Measurements from ENCODE around the gene CTBS.

The CTBS gene

DNA sequence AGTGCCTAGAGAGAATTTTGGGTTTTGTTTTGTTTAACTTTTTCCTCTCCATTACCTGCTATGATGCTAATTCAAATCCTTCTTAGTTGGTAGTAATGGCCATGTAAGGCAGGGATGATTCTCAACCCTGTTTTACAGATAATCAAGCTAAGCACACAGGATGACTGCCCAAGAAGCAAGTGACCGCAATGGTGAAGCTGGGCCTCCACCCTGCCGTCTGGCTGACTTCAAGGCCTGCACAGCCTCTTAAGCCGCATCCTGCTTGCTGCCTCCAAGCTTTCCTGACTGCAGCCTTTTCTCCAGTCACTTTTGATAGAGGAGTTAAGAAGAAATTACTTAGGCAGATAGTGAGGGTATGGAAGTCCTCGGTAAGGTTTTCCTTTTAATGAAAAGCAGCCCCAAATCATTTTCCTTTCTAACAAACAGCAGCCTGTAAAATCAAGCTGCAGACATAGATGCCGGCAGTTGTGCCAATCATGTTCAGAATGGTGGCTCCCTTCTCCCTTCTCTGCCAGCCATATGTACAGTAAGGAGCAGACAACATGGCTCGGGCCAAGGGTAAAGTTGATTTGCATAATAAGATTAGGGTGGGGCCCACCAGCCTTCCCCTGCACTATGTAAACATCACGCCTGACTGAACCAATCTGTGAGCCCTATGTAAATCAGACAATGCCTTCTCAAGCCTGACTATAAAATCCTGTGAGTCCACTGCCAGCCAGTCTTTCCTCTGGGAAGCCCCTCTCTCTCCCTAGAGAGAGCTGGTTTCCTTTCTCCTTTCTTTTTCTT is 8.8 kb upstream of the CTBS start (continued):
- TF ChIP-seq ZSCAN16 (tag by site-specific recombination; IDR thresholded peaks at IDR 0.05): no peak
- TF ChIP-seq, protein P1, sequence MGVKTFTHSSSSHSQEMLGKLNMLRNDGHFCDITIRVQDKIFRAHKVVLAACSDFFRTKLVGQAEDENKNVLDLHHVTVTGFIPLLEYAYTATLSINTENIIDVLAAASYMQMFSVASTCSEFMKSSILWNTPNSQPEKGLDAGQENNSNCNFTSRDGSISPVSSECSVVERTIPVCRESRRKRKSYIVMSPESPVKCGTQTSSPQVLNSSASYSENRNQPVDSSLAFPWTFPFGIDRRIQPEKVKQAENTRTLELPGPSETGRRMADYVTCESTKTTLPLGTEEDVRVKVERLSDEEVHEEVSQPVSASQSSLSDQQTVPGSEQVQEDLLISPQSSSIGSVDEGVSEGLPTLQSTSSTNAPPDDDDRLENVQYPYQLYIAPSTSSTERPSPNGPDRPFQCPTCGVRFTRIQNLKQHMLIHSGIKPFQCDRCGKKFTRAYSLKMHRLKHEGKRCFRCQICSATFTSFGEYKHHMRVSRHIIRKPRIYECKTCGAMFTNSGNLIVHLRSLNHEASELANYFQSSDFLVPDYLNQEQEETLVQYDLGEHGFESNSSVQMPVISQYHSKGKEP (tag by site-specific recombination; IDR thresholded peaks at IDR 0.05): peak; percentile 75; the same call in 1 of the 2 replicates
- TF ChIP-seq GLIS2 (tag by site-specific recombination; IDR thresholded peaks at IDR 0.05): peak; percentile 51
- no peak for TF ChIP-seq ZSCAN23 (tag by site-specific recombination; IDR thresholded peaks at IDR 0.05)
- 0 out of 2 replicates have a peak, but pooled peaks have one; percentile 43 for TF ChIP-seq ZNF596 (tag by site-specific recombination; IDR thresholded peaks at IDR 0.05)
- 0 out of 2 replicates have a peak, but pooled peaks have one; percentile 28 for TF ChIP-seq YY1 (tag by site-specific recombination; IDR thresholded peaks at IDR 0.05)

DNA sequence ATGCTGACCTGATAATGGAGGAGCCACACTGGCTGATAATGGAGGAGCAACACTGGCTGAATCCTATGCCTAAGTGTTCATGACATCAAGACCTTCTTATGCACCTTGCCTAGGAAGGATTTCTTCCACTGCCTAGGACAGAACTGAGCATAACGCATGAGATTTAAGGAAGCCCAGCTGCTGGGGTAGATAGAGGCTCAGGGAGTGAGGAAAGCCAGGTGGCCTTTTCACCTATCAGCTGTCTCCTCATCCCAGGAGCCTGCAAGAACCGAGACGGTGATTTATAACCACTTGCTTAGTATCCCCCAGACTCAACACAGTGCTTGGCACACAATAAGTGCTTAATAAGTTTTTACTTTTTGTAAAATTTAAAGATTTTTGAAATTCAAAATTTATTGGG is 7.4 kb upstream of the CTBS start:
- TF ChIP-seq, protein P2, sequence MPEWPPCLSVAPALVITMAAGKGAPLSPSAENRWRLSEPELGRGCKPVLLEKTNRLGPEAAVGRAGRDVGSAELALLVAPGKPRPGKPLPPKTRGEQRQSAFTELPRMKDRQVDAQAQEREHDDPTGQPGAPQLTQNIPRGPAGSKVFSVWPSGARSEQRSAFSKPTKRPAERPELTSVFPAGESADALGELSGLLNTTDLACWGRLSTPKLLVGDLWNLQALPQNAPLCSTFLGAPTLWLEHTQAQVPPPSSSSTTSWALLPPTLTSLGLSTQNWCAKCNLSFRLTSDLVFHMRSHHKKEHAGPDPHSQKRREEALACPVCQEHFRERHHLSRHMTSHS (tag by site-specific recombination; IDR thresholded peaks at IDR 0.05): no peak
- no peak for TF ChIP-seq ZNF391 (tag by site-specific recombination; IDR thresholded peaks at IDR 0.05; ENCODE audit: borderline replicate concordance, low read depth)
- no peak for TF ChIP-seq ZNF140 (tag by site-specific recombination; IDR thresholded peaks at IDR 0.05)
- no peak for TF ChIP-seq SCRT2 (tag by site-specific recombination; IDR thresholded peaks at IDR 0.05)
- TF ChIP-seq, protein P3, sequence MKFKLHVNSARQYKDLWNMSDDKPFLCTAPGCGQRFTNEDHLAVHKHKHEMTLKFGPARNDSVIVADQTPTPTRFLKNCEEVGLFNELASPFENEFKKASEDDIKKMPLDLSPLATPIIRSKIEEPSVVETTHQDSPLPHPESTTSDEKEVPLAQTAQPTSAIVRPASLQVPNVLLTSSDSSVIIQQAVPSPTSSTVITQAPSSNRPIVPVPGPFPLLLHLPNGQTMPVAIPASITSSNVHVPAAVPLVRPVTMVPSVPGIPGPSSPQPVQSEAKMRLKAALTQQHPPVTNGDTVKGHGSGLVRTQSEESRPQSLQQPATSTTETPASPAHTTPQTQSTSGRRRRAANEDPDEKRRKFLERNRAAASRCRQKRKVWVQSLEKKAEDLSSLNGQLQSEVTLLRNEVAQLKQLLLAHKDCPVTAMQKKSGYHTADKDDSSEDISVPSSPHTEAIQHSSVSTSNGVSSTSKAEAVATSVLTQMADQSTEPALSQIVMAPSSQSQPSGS (tag by site-specific recombination; IDR thresholded peaks at IDR 0.05; ENCODE audit: low read depth): no peak
- TF ChIP-seq ZNF366 (tag by site-specific recombination; conservative IDR thresholded peaks at IDR 0.05): no peak
- TF ChIP-seq ZNF248 (tag by site-specific recombination; IDR thresholded peaks at IDR 0.05): no peak
- TF ChIP-seq ZSCAN30 (tag by site-specific recombination; IDR thresholded peaks at IDR 0.05): no peak
- TF ChIP-seq ZNF311 (tag by site-specific recombination; IDR thresholded peaks at IDR 0.05; ENCODE audit: borderline replicate concordance): no peak
- TF ChIP-seq, protein P4, sequence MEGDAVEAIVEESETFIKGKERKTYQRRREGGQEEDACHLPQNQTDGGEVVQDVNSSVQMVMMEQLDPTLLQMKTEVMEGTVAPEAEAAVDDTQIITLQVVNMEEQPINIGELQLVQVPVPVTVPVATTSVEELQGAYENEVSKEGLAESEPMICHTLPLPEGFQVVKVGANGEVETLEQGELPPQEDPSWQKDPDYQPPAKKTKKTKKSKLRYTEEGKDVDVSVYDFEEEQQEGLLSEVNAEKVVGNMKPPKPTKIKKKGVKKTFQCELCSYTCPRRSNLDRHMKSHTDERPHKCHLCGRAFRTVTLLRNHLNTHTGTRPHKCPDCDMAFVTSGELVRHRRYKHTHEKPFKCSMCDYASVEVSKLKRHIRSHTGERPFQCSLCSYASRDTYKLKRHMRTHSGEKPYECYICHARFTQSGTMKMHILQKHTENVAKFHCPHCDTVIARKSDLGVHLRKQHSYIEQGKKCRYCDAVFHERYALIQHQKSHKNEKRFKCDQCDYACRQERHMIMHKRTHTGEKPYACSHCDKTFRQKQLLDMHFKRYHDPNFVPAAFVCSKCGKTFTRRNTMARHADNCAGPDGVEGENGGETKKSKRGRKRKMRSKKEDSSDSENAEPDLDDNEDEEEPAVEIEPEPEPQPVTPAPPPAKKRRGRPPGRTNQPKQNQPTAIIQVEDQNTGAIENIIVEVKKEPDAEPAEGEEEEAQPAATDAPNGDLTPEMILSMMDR (tag by site-specific recombination; IDR thresholded peaks at IDR 0.05): no peak
- no peak for TF ChIP-seq MEIS1 (CRISPR knock-in tag; IDR thresholded peaks at IDR 0.05; ENCODE audit: borderline replicate concordance)
- TF ChIP-seq, protein P5, sequence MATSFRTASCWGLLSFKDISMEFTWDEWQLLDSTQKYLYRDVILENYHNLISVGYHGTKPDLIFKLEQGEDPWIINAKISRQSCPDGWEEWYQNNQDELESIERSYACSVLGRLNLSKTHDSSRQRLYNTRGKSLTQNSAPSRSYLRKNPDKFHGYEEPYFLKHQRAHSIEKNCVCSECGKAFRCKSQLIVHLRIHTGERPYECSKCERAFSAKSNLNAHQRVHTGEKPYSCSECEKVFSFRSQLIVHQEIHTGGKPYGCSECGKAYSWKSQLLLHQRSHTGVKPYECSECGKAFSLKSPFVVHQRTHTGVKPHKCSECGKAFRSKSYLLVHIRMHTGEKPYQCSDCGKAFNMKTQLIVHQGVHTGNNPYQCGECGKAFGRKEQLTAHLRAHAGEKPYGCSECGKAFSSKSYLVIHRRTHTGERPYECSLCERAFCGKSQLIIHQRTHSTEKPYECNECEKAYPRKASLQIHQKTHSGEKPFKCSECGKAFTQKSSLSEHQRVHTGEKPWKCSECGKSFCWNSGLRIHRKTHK (tag by site-specific recombination; IDR thresholded peaks at IDR 0.05): no peak
- TF ChIP-seq ZBTB48 (tag by site-specific recombination; IDR thresholded peaks at IDR 0.05): no peak
- no peak for TF ChIP-seq ZNF10 (tag by site-specific recombination; IDR thresholded peaks at IDR 0.05)
- no peaks in the 10 kb centered on the region for H3K36me3 ChIP-seq (ENCODE audit: control insufficient read depth in 2 of 2, insufficient read depth in 1 of 2, low read length in 2 of 2)
- ChIA-PET POLR2A (interaction anchor here (1.9 kb wide), 1 partner anchor 8 kb away, joined by 11 read pairs; the partner anchor contains the start of gene CTBS), CTCF (no interaction called here)
- no peak overlapping the region for H3K4me3 ChIP-seq (ENCODE audit: low read depth, low read length)
- H3K9me3 ChIP-seq (ENCODE audit: control insufficient read depth, insufficient read depth, low read depth, low read length): no peaks in the 10 kb centered on the region
- H3K4me1 ChIP-seq (ENCODE audit: control insufficient read depth, insufficient read depth, low read length): no peaks in the 10 kb centered on the region
- H3K27ac ChIP-seq (ENCODE audit: extremely low read depth, low read depth, low read length): no peak overlapping the region
